ENCODE data around the gene FARP2.

FARP2 gene

DNA sequence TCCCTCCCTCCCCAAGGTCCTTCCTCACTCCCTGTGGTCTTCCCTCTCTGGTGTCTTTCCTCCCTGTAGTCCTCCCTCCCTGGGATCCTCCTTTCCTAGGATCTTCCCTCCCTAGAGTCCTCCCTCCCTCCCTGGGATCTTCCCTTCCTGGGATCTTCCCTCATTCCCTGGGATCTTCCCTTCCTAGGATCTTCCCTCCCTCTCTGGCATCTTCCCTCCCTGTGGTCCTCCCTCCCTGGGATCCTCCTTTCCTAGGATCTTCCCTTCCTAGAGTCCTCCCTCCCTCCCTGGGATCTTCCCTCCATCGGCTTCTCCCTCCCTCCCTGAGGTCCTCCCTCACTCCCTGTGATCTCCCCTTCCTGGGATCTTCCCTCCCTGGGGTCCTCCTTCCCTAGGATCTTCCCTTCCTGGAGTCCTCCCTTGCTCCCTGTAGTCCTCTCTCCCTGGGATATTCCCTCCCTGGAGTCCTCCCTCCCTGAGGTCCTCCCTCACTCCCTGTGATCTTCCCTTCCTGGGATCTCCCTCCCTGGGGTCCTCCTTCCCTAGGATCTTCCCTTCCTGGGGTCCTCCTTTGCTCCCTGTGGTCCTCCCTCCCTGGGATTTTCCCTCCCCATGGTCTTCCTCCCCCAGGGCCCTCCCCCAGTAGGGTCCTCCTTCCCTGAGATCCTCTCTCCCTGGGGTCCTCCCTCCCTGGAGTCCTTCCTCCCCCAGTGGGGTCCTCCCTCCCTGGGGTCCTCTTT, 129.3 kb downstream of the FARP2 start:
- no peak for DNase-seq (ENCODE audit: low read depth in 2 of 2)

DNA sequence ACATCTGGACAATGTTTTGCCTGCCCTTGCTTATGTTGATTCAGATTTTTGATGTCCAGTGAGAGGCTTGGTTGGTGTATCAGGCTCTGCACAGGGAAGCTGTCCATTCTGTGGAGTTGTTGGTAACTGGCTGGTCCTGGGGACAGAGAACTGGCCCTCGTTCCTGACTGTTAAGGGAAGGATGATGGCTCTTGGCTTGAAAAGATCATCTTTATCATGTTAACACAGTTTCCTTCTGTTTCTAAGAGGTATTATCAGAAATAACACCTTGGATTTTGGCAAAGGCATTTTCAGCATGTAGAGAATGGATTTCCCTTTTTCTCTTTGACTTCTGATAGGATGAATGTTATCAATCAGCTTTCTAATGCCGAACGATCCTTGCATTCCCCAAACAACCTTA, 133.0 kb downstream of the FARP2 start:
- no peak for DNase-seq (ENCODE audit: low read depth in 2 of 2)

- DNase-seq (ENCODE audit: low read depth in 2 of 2), result no peak
Measured at GRCh38 chr2:241489733-241490680, 133.9 kb downstream of the FARP2 start.

DNA sequence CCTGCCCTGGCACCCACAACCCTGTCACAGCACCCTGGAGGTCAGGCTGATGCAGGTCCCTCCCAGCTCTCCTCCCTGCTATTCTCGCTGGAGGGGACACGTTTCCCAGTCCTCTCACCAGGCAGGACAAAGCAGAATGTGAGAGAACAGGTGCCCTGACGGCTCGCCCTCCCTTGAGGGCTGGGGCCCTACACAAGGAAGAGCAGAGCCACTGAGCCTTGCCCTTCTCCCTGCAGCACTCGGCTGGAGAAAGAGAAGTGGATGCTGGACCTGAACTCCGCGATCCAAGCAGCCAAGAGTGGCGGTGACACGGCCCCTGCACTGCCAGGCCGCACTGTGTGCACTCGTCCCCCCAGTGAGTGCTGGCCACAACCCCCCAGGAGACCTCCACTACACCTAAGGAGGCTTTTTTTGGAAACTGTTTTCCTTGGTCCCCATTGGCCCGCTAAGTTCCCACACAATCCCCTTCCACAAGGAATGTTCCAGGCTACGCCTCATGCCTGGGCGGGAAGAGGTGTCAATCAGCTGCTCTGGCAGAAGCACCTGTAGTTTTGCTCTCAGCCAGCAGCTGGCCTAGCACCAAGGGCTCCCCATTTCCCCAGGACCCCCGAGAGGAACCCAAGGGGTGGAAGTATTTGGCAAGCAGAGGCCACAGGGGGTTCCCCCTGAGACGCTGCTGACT, 134.9 kb downstream of the FARP2 start:
- DNase-seq (ENCODE audit: low read depth in 2 of 2), result no peak

- no peak for DNase-seq (ENCODE audit: low read depth in 2 of 2)
Measured at GRCh38 chr2:241491549-241492173, 135.6 kb downstream of the FARP2 start.

DNA sequence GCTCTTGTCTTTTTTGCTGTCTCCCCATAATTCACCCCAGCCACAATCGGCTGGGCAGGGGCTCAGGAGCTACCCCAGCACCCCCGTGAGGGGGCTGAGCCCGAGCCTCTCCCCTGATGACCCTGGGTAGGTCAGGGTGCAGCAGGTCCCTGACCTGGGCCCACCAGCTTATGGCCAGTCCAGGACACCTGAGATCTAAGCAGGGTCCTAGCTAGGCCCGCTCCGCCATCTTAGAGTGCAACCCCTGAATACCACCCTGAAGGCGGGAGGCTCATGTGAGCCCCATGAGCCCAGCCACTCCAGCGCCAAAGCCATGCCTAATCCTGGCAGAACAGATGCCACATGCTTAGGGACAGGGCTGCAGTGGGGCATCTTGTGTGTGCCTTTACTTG, 136.1 kb downstream of the FARP2 start:
- DNase-seq (ENCODE audit: low read depth in 2 of 2), result no peak

DNA sequence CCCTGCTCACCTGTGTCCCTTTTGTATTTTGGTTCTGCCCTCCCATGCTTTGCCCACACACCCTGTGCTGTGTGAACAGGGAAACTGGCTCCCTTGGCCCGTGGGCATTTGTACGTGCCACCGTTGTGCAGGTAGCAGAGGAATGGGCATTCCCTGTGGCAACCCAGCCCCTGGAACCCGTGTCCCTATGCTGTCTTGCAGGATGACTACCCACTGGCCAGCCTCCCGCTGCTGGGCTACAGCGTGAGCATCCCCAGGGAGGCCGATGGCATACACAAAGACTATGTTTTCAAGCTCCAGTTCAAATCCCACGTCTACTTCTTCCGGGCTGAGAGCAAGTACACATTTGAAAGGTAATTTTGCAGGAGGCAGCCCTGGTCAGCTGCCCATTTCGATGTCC, 137.0 kb downstream of the FARP2 start:
- DNase-seq (ENCODE audit: low read depth in 2 of 2), result no peak

DNA sequence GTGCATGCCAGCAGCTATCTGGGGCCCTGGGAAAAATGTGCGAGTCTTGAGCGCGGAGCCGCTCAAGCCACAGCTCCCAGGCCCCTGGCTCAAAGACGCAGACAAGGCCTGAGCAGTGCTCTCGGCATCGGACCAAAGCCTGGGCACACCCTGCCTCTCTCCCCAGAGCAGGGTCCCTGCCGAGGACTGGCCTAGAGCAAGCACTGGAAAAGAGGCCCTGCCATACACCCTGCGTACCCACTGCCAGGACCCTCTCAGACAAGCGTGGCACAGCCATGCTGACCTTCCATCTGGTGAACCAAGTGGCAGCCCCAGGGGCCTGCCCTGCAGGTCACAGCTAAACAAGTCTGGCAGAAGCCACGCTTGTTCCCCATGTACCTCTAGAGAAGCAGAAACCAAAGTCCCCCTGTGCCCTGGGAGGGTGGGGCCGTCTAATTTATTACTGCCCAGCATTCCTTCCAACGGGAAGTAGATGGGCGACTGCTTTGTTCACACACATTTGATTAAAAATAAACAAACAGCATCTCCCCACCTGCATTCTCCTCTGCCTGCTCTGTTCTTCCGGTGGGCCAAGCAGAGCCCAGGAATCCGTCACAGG, 138.3 kb downstream of the FARP2 start:
- no peak for DNase-seq (ENCODE audit: low read depth in 2 of 2)

DNA sequence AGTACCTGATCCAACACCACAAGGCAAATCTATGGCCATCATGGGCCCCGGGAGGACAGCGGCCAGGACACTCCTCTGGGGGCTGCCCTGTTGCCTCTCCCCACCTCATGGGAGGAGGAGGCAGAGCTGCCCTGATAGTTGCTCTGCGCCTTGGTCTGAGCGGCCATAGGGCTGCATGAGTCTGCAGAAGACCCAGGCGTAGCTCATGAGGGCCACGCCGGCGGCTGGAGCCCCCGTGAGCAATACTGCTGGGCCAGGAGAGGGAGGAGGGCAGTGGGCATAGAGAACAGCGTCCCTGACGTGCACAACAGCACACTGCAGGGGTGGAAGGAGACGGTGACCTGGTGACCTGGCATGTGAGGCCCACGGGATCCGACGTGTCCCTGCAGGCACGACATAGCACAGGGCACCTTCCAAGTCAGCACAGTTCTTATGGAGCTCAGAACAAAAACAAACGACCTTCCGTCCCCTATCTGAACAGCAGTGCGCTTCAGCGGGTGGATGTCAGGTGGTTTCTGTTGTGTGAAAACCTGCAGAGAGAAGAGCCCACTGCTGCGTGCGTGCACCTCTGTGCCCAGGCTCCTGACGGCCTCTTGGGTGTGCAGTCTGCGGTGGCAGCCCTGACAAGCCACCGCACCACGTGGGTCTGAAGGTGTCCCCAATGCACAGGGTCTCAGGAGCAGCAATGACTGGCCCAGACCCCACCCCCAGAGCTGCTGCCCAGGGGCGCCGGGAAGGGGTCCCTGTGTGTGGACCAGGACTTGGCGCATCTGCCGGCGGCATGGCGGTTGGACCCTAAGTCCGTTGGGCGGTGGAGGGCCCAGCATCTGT, 139.3 kb downstream of the FARP2 start:
- DNase-seq (ENCODE audit: low read depth in 2 of 2), result no peak

DNA sequence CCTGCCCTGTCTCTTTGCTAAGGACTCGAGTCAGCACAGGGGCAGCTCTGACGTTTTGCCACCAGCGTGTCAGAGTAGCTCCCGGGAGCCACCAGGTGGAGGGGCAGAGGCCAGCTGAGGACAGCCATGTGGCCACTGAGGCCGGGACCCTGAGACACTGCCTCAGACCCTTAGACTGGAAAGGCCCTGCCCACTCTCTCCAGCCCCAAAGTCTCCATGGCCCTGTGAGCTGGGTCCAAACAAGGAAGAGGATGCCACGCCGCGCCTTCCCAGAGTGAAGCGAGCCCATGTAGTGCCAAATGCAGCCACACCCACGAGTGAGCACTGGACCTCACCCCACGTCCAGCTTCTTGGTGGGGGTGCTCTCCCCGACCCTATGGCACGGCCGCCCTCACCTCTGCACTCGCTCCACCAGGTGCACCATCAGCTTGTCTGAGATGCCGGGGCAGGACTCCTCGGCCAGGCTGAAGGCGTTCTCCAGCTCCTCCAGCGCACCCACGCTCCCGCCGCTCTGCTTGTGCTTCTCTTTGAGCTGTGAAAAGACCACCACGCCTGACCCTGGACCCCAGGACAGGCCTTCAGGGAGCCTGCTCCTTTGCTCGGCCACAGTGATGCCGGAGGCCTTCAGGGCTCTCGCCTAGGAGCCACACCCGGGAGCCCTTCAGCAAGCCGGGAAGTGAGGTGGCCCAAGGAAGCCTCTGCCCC, 140.1 kb downstream of the FARP2 start:
- DNase-seq (ENCODE audit: low read depth in 2 of 2), result no peak

DNA sequence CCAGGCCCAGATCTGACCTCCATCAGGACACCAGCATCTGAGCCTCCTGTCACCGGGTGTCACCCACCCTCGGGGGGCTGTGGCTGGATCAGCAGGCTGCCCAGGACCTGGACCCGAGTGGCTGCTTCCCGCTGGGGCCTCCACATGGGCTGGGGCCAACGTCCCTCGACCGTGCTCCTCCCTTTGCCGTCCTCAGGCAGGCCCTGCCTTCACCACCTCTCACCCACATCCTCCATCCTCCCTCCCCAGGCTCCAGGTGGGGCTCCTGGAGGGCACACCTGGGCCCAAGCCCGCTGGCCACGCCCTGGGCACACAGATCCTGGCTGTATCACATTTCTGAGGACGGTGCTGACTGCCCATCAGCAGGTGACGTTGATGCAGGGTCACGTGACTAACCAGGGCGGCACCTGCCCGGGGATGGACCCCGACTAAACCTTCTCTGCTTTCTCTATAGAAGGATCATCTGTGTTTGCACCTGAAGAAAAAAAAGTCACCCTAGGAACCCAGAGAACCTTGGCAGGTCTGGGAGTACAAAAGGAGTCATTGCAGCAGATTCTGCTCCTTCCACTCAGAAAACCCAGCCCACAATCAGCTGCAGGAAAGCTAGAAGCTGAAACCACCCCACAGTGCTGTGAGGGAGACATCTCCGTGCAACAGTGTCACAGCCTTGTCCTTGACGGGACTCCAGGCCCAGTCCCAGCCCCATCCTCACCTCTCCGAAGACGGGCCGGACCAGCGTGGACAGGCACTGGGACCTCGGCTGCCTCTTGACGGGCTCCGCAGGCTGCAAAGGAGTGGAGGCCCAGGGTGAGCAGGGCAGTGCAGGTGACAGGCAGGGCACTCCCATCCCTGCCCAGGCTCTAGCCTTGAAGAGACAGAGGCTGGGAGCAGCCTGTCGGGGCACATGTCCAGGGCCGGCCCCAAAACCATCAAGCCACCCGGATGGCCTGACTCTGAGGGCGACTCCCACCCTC, 141.1 kb downstream of the FARP2 start:
- no peak for DNase-seq (ENCODE audit: low read depth in 2 of 2)

DNA sequence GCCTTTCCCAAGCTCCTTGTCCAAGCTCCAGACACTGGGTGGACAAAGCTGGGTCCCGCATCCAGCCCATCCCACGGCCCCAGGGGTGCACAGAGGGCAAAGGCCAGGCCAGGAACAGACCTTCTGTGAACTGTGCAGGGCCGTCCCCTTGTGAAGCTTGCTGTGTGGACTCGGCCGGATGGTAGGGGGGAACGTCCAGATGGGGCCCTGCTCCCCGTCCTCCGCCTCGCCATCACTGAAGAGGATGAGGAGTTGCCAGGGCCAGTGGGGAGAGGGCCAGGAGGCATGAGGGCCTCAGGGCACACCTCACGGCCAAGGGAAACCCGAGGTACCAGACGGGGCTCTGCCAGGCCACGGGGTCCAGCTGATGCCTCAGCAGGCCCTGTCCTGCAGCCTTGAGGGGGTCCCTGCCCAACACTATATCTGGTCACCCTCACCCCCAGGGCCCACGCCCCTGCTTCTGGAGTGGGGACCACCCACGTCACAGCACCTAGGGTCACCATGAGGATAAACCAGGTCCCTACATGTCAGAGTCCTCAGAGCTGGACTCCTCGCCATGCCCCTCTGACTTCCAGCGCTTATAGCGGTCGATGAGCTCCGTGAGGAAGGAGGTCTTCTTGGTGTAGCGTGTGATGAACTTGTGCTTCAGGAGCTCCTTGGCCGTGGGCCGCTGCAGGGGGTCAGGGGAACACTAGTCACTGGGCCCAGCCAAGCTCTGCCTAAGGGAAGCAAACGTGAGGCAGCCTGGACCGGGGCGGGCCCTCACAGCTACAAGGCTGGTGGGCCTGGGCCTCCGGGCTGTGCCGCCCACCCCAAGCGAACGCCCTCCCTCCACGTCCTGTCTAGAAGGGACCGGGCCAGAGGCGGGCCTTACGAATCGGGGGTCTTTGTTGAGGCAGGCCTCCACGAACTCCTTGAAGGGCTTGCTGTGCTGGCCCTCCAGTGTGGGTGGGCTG, 142.3 kb downstream of the FARP2 start:
- no peak for DNase-seq (ENCODE audit: low read depth in 2 of 2)

DNA sequence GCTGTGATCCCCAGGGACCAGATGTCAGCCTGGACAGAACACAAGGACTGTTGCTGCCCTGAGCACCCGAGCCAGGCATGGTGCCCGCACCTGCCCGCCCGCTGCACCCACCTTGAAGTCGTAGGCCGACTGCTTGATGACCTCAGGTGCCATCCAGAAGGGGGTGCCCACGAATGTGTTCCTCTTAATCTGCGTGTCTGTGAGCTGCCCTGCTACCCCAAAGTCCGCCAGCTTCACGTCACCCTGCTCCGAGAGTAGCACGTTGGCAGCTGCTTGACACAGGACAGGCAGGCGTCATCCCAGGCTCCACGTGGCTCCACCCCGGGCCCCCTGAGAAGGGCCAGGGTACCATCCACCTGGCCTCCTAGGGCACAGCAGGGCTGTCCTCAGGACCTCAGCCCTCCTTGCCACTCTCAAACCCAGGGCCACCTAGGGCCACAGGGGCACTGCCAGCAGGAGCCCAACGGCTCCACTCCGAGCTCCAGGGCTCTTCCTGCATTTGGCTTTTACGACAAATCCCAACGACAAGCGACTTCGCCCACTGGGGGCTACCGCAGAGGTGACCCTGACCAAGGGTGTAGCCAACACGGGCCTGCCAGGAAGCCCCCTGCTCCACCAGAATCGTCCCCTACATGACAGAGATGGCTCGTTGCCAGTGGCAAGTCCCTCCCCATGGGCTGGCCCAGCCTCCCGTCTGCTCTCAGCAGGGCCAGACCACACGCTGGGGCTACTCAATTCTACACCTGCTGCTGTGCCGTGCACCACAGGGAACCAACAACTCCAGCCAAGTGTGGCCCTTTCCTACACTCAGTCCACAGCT, 143.3 kb downstream of the FARP2 start:
- DNase-seq (ENCODE audit: low read depth in 2 of 2), result no peak

GRCh38 chr2:241500016-241500415, 143.9 kb downstream of the FARP2 start:
- DNase-seq (ENCODE audit: low read depth in 2 of 2), result no peak

- DNase-seq (ENCODE audit: low read depth in 2 of 2), result no peak
Measured at GRCh38 chr2:241500431-241500975, 144.4 kb downstream of the FARP2 start.

GRCh38 chr2:241501099-241501541, 145.0 kb downstream of the FARP2 start:
- no peak for DNase-seq (ENCODE audit: low read depth in 2 of 2)
